Neuron (in vitro differentiated cells): Measurements from ENCODE around the gene KLF3.
"Not testable (repeated sequence)": the region's sequence is repeated elsewhere in the genome, so short reads cannot be mapped to it uniquely, and the experiment has no call there.

Experiments
- H2AFZ ChIP-seq: one replicate; pipeline ENCODE4 v1.6.1; 2013; ENCODE audit warnings: low read depth, mild to moderate bottlenecking, inconsistent platforms, low read length, moderate library complexity
- H3K27me3 ChIP-seq: one replicate; pipeline ENCODE4 v1.6.1; 2013; ENCODE audit warnings: low read length; ENCODE audit not compliant: insufficient read depth
- H3K36me3 ChIP-seq: one replicate; pipeline ENCODE4 v1.6.1; 2013; ENCODE audit warnings: low read length; ENCODE audit not compliant: insufficient read depth
- H3K4me1 ChIP-seq: one replicate; pipeline ENCODE4 v1.6.1; 2013; ENCODE audit warnings: low read length; ENCODE audit not compliant: insufficient read depth
- H3K4me3 ChIP-seq: 2 replicates; pipeline ENCODE4 v1.5.1; 2013; ENCODE audit warnings: mild to moderate bottlenecking, low read length, moderate library complexity
- H3K9me3 ChIP-seq: one replicate; pipeline ENCODE4 v1.6.1; 2013; ENCODE audit warnings: low read length

Gene KLF3

DNA sequence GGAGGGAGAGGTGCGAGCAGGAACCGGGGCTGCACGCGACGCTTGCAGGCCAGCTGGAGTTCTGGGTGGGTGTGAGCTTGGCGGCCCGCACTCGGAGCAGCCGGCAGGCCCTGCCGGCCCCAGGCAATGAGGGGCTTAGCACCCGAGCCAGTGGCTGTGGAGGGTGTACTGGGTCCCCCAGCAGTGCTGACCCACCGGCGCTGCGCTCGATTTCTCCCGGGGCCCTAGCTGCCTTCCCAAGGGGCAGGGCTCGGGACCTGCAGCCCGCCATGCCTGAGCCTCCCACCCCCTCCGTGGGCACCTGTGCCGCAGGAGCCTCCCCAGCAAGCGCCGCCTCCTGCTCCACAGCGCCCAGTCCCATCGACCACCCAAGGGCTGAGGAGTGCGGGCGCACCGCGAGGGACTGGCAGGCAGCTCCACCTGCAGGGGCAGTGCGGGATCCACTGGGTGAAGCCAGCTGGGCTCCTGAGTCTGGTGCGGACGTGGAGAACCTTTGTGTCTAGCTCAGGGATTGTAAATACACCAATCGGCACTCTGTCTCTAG lies 37.0 kb upstream of the KLF3 start:
- not testable (repeated sequence) for H2AFZ ChIP-seq, H3K27me3 ChIP-seq, H3K4me3 ChIP-seq, H3K9me3 ChIP-seq, H3K4me1 ChIP-seq, H3K36me3 ChIP-seq

GRCh38 chr4:38630519-38630918 lies 33.5 kb upstream of the KLF3 start:
- Histone ChIP-seq H2AFZ (no peak overlapping the region), H3K4me1 (no peaks in the 10 kb centered on the region)

DNA sequence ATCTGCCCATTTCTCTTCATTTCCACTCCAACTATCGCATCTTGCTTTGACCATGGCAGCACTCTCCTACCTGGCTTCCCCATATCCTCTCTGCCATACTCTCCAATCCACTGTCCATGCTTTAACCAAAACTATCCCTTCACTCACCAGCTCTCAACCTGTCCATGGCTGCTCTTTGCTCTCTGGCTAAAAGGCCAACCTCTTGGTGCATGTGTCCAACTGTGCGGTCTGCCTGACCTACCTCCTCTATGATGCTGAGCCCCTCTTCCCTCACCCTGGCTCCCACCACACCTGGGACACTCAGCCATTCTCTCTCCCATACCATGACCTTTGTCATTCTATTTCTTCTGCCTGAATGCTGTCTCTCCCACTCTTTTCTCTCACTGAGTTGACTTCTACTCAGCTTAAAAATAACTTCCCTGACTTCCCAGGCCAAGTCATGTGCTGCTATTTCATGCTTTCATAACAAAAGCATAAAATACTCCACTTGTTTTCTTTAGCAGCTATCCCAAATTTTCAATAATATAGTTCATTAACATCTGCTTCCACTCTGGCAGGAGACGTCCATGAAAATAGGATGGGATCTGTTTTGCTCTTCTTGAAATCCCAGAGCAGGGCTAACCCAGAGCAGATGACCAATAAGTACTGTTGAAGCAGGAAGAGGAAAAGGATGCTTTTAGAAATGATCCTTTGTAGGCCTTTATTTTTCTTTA lies 29.8 kb upstream of the KLF3 start:
- H3K4me3 ChIP-seq: no peak overlapping the region
- no peaks in the 10 kb centered on the region for H3K36me3 ChIP-seq
- no peaks in the 10 kb centered on the region for H3K4me1 ChIP-seq
- no peaks in the 10 kb centered on the region for H3K27me3 ChIP-seq
- H3K9me3 ChIP-seq: peaks cover 5% of the 10 kb centered on the region
- no peak overlapping the region for H2AFZ ChIP-seq

More at GRCh38 chr4:38630519-38630918, 33.5 kb upstream of the KLF3 start:
- no peaks in the 10 kb centered on the region for H3K27me3 ChIP-seq
- peaks cover 6% of the 10 kb centered on the region for H3K9me3 ChIP-seq
- no peak overlapping the region for H3K4me3 ChIP-seq
- H3K36me3 ChIP-seq: no peaks in the 10 kb centered on the region

DNA sequence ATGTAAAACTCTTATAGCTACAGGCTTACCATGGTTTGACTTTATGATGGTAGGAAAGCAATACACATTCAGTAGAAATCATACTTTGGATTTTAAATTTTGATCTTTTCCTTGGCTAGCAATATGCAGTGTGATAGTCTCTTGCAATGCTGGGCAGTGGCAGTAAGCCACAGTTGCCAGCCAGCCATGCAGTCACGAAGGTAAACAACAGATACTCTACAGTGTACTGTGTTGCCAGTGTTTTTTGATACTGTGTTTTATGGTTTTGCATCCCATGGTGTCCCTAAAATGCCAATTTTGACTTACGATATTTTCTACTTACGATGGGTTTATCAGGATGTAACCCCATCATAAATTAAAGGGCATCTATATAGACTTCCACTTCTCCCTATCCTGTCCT lies 24.8 kb upstream of the KLF3 start:
- H2AFZ ChIP-seq: no peak overlapping the region
- H3K9me3 ChIP-seq: no peaks in the 10 kb centered on the region
- no peaks in the 10 kb centered on the region for H3K27me3 ChIP-seq
- H3K4me1 ChIP-seq: no peaks in the 10 kb centered on the region
- no peak overlapping the region for H3K4me3 ChIP-seq
- no peaks in the 10 kb centered on the region for H3K36me3 ChIP-seq

DNA sequence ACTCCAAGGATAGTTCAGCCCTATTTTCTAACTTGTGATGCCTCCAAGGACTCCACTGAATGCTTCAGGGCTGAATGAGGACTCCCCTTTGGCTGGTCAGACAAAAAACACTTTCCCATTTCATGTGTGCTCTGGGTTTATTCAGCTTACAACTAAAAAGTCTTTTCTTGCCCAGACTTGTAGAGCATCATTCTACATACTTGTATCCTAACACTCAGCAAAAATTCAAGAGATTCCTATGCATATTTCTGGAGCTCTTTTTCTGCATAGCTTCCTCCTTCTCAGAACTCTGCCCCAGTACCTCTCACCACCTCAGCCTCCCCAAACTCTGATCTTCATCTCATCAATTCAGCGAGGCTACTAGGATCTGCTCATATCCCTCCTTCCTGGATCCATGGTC lies 22.2 kb upstream of the KLF3 start:
- H3K4me1 ChIP-seq: no peaks in the 10 kb centered on the region
- H3K4me3 ChIP-seq: no peak overlapping the region
- H3K27me3 ChIP-seq: no peaks in the 10 kb centered on the region
- H2AFZ ChIP-seq: no peak overlapping the region
- H3K9me3 ChIP-seq: no peaks in the 10 kb centered on the region
- H3K36me3 ChIP-seq: no peaks in the 10 kb centered on the region

DNA sequence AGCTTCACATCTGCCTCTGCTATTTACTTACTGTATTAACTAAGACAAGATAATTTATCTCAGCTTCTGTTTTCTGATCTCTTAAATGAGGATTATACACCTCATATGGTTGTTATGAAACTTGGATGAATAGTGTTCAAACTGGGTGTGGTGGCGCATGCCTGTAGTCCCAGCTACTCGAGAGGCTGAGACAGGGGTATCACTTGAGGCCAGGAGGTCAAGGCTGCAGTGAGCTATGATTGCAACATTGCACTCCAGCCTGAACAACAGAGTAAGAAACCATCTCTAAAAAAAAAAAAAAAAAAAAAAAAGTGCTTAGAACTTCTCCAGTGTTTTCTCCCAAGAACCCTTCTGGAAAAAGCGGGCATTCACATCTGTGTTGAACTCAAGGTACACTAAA lies 19.8 kb upstream of the KLF3 start:
- H3K36me3 ChIP-seq: no peaks in the 10 kb centered on the region
- H3K9me3 ChIP-seq: no peaks in the 10 kb centered on the region
- no peak overlapping the region for H2AFZ ChIP-seq
- no peak overlapping the region for H3K4me3 ChIP-seq
- no peaks in the 10 kb centered on the region for H3K27me3 ChIP-seq
- H3K4me1 ChIP-seq: no peaks in the 10 kb centered on the region

DNA sequence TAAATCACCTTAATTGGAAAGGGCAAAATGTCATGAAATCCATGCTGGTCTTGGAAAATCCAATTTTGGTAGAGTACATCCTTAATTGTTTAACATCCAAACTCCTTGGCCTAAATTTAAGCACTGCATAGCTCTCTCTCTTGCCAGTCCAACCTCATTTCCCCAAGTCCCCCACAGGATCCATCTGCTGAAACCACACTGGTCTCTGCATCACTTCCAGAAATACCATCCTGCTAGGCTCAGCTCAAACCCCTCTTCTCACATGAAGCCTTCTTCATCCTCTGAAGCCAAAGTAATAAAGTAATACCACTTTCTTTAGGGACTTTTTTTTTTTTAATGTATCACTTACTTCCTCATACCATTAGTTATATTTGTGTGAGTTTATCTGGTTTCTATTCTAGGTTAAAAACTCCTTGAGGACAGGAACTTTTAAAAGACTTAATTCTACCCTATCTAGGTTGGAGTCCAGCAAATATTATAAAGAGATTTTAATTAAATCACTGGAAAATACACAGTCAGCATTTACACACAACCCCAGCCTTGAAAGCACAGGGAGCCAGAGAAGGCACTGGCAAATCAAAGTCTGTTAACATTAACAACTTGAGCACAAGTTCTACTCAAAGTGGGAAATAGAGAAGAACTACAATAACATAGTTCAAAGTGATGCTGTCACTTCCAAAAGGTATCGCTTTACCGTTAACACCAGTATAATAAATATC lies 16.7 kb upstream of the KLF3 start:
- H2AFZ ChIP-seq: no peak overlapping the region
- H3K36me3 ChIP-seq: no peaks in the 10 kb centered on the region
- no peaks in the 10 kb centered on the region for H3K27me3 ChIP-seq
- no peak overlapping the region for H3K4me3 ChIP-seq
- no peaks in the 10 kb centered on the region for H3K9me3 ChIP-seq
- no peaks in the 10 kb centered on the region for H3K4me1 ChIP-seq

DNA sequence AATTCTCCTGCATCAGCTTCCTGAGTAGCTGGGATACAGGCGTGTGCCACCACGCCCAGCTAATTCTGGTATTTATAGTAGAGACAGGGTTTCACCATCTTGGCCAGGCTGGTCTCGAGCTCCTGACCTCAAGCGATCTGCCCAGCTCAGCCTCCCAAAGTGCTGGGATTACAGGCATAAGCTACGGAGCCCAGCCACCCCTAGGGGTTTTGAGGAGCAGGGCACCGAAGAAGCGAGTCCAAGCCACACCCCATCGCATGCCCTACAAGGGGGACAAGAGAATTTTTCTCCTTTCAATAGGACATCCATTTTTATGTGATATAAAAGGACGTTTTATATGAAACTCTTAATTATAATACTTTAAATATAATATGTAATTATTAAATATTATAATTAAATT lies 13.9 kb upstream of the KLF3 start:
- Histone ChIP-seq H3K4me3 (no peak overlapping the region), H3K4me1 (peaks cover 5% of the 10 kb centered on the region), H3K9me3 (no peaks in the 10 kb centered on the region), H3K36me3 (no peaks in the 10 kb centered on the region), H2AFZ (no peak overlapping the region), H3K27me3 (no peaks in the 10 kb centered on the region)

- Histone ChIP-seq H3K27me3 (no peaks in the 10 kb centered on the region), H3K4me1 (peaks cover 5% of the 10 kb centered on the region), H3K9me3 (no peaks in the 10 kb centered on the region), H3K36me3 (no peaks in the 10 kb centered on the region), H2AFZ (no peak overlapping the region), H3K4me3 (no peak overlapping the region)
These were observed 9.7 kb upstream of the KLF3 start for GRCh38 chr4:38654273-38654672.

GRCh38 chr4:38656111-38656510 lies 7.9 kb upstream of the KLF3 start:
- H3K36me3 ChIP-seq: no peaks in the 10 kb centered on the region
- H3K4me1 ChIP-seq: peaks cover 5% of the 10 kb centered on the region
- no peak overlapping the region for H3K4me3 ChIP-seq
- H3K27me3 ChIP-seq: no peaks in the 10 kb centered on the region
- H2AFZ ChIP-seq: no peak overlapping the region
- H3K9me3 ChIP-seq: no peaks in the 10 kb centered on the region

- Histone ChIP-seq H3K27me3 (no peaks in the 10 kb centered on the region), H3K4me3 (no peak overlapping the region), H3K9me3 (no peaks in the 10 kb centered on the region), H2AFZ (no peak overlapping the region), H3K4me1 (peaks cover 13% of the 10 kb centered on the region), H3K36me3 (no peaks in the 10 kb centered on the region)
These were observed 4.7 kb upstream of the KLF3 start for GRCh38 chr4:38659346-38659745.

DNA sequence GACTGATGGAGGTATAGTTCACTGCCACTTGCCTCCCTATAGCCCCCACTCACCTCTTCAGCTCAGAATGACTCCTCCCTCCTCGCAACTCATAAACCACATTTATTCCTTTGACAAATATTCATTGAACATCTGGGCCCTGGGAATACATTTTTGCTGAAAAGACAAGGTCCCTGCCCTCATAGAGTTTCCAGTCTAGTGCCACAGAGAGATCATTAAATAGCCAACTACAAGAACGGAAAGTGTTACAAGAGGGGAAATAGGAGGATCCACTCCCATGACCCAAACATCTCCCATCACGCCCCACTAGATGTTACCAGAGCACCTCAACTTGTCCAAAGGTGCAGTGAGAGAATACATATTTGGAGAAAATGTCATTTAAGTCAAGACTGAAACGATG lies 3.2 kb upstream of the KLF3 start:
- Histone ChIP-seq H3K4me3 (no peak overlapping the region), H3K4me1 (peaks cover 13% of the 10 kb centered on the region), H3K27me3 (no peaks in the 10 kb centered on the region), H3K36me3 (no peaks in the 10 kb centered on the region), H2AFZ (no peak overlapping the region), H3K9me3 (no peaks in the 10 kb centered on the region)

DNA sequence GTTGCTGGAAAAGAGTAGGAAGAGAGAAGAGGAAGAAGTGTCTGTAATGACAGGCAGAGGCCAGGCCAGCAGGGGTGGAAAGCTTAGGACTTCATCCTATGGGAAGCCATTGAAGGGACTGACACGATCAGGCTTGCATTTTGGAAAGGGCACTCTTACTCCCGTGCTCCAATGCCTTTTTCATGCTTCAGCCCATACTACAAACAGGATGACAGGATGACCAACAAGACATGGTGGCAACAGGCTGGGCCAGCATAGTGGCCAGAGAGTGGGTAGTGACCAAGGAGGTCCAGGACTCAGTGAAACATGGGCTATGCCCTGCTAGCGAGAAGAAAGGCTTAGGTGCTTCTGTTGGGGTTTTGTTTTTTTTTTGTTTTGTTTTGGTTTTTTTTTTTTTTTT lies 2.6 kb upstream of the KLF3 start:
- no peaks in the 10 kb centered on the region for H3K36me3 ChIP-seq
- no peaks in the 10 kb centered on the region for H3K27me3 ChIP-seq
- H3K9me3 ChIP-seq: no peaks in the 10 kb centered on the region
- peaks cover 18% of the 10 kb centered on the region for H3K4me1 ChIP-seq
- H3K4me3 ChIP-seq: no peak overlapping the region
- no peak overlapping the region for H2AFZ ChIP-seq
